Measurements from ENCODE around the gene OR5B2.

DNA sequence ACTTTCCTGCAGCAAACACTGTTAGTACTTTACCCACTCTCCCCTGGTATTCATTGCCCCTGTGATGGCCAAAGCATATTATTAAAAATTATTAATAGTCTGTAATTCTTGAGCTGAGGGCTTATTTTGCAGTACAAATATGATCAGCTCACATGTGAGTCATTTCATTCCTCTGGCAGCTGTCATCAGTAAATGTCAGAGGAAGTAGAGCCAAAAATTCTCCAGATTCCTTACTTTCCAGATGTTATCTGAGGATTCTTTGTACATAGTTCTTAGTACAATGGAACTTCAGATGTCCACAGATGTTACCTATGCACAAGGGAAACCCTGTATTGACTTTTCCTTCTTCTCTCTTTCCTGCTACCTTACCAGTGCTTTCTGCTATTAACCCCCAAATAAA is 33.7 kb downstream of the OR5B2 start:
- TF ChIP-seq POLR2AphosphoS5 (IDR thresholded peaks at IDR 0.05), result no peak
- TF ChIP-seq, protein P1, sequence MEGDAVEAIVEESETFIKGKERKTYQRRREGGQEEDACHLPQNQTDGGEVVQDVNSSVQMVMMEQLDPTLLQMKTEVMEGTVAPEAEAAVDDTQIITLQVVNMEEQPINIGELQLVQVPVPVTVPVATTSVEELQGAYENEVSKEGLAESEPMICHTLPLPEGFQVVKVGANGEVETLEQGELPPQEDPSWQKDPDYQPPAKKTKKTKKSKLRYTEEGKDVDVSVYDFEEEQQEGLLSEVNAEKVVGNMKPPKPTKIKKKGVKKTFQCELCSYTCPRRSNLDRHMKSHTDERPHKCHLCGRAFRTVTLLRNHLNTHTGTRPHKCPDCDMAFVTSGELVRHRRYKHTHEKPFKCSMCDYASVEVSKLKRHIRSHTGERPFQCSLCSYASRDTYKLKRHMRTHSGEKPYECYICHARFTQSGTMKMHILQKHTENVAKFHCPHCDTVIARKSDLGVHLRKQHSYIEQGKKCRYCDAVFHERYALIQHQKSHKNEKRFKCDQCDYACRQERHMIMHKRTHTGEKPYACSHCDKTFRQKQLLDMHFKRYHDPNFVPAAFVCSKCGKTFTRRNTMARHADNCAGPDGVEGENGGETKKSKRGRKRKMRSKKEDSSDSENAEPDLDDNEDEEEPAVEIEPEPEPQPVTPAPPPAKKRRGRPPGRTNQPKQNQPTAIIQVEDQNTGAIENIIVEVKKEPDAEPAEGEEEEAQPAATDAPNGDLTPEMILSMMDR (IDR thresholded peaks at IDR 0.05), result no peak

Measured in suprapubic skin (tissue), 3 donors.